A673 (cell line): Measurements from ENCODE around the gene MGMT. TPM values are rescaled to one million over a fixed set of nuclear protein-coding genes. Genes with fewer than 3 reads are reported as not detected.

Experiments used
- BruUV-seq: library from RNA; stranded (reverse); fragments of 400-500 nt; replicated peaks from 2 replicates; lab custom pipeline; 2021; lab: Mats Ljungman, UMichigan
- CTCF ChIA-PET: fragments of 300-600 bp; sonication (Branson Sonifier 250); formaldehyde crosslinking; loops from one replicate; lab custom pipeline; 2022; ENCODE audit warnings: antibody characterized with exemption; lab: Charles Lee
- POLR2A ChIA-PET: fragments of 300-600 bp; sonication (Branson Sonifier 250); formaldehyde crosslinking; loops from one replicate; lab custom pipeline; 2022; ENCODE audit warnings: antibody characterized with exemption; ENCODE audit not compliant: low non-redundant PET; lab: Charles Lee
- DNase-seq: peaks from one replicate; pipeline ENCODE4 v3.0.0-alpha.2; 2015; ENCODE audit warnings: low spot score
- H3K27ac ChIP-seq: fragments of 200-600 bp; sonication (generic); 2 replicates; pipeline ENCODE4 v1.5.1; 2016; ENCODE audit warnings: mixed run types, low read depth, mild to moderate bottlenecking, mixed read lengths, antibody characterized with exemption, low read length; ENCODE audit not compliant: poor library complexity, severe bottlenecking
- H3K27me3 ChIP-seq: fragments of 200-600 bp; sonication (generic); replicated peaks from 2 replicates; pipeline ENCODE4 v1.6.1; 2017; ENCODE audit warnings: mixed run types, low read depth, mild to moderate bottlenecking, mixed read lengths, antibody characterized with exemption, low read length; ENCODE audit not compliant: insufficient read depth, poor library complexity
- H3K36me3 ChIP-seq: fragments of 200-600 bp; sonication (generic); 2 replicates; pipeline ENCODE4 v1.6.1; 2016; ENCODE audit warnings: mixed run types, mild to moderate bottlenecking, mixed read lengths, antibody characterized with exemption, low read length; ENCODE audit not compliant: insufficient read depth, poor library complexity, severe bottlenecking
- H3K4me1 ChIP-seq: fragments of 200-600 bp; sonication (generic); 2 replicates; pipeline ENCODE4 v1.6.1; 2017; ENCODE audit warnings: mixed run types, mild to moderate bottlenecking, mixed read lengths, antibody characterized with exemption, low read length; ENCODE audit not compliant: insufficient read depth, poor library complexity, severe bottlenecking
- H3K4me3 ChIP-seq: fragments of 200-600 bp; sonication (generic); 2 replicates; pipeline ENCODE4 v1.5.1; 2016; ENCODE audit warnings: low read depth, mixed run types, mild to moderate bottlenecking, mixed read lengths, low read length; ENCODE audit not compliant: poor library complexity, severe bottlenecking
- H3K9me3 ChIP-seq: fragments of 200-600 bp; sonication (generic); 2 replicates; pipeline ENCODE4 v1.6.1; 2016; ENCODE audit warnings: mixed run types, low read depth, mild to moderate bottlenecking, mixed read lengths, antibody characterized with exemption, low read length; ENCODE audit not compliant: poor library complexity, severe bottlenecking
- EZH2 ChIP-seq: fragments of 200-600 bp; sonication (generic); IDR thresholded peaks from 2 replicates; pipeline ENCODE4 v1.6.1; 2017; ENCODE audit warnings: borderline replicate concordance, low read depth, mild to moderate bottlenecking, mixed read lengths, antibody characterized with exemption, low read length; ENCODE audit not compliant: poor library complexity, severe bottlenecking
- intact Hi-C: fragments of 100-400 bp; cut with micrococcal nuclease; formaldehyde crosslinking; loops from one replicate; pipeline ENCODE4 v1.10.0; 2022; ENCODE audit not compliant: unreplicated experiment
- total RNA-seq: library from RNA; stranded (reverse); gene quantifications from 2 replicates; pipeline ENCODE4 v1.2.3, GENCODE V29; 2021
- TF ChIP-seq, protein P1 (sequence below): fragments of 300-800, 200-600 bp; sonication (generic); conservative IDR thresholded peaks from 2 replicates; pipeline ENCODE4 v1.5.1; 2017; ENCODE audit warnings: low read depth, mild to moderate bottlenecking, antibody characterized with exemption, low read length, moderate library complexity, mixed read lengths

The MGMT gene
- total RNA-seq, 1 experiment from 2014 or later: 19.5 TPM

GRCh38 chr10:129627442-129627841 lies 160.4 kb downstream of the MGMT start:
- no TSS peak for BruUV-seq
- Histone ChIP-seq H3K27me3 (no peaks in the 10 kb centered on the region), H3K9me3 (no peaks in the 10 kb centered on the region), H3K36me3 (no peaks in the 10 kb centered on the region), H3K4me3 (no peak overlapping the region), H3K4me1 (peaks cover 21% of the 10 kb centered on the region), H3K27ac (no peak overlapping the region)
- ChIA-PET CTCF (no interaction called here), POLR2A (no interaction called here)
- DNase-seq: no peak
- TF ChIP-seq, protein P1, sequence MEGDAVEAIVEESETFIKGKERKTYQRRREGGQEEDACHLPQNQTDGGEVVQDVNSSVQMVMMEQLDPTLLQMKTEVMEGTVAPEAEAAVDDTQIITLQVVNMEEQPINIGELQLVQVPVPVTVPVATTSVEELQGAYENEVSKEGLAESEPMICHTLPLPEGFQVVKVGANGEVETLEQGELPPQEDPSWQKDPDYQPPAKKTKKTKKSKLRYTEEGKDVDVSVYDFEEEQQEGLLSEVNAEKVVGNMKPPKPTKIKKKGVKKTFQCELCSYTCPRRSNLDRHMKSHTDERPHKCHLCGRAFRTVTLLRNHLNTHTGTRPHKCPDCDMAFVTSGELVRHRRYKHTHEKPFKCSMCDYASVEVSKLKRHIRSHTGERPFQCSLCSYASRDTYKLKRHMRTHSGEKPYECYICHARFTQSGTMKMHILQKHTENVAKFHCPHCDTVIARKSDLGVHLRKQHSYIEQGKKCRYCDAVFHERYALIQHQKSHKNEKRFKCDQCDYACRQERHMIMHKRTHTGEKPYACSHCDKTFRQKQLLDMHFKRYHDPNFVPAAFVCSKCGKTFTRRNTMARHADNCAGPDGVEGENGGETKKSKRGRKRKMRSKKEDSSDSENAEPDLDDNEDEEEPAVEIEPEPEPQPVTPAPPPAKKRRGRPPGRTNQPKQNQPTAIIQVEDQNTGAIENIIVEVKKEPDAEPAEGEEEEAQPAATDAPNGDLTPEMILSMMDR: no peak
- TF ChIP-seq EZH2: no peak
- intact Hi-C loops: no loop called here

DNA sequence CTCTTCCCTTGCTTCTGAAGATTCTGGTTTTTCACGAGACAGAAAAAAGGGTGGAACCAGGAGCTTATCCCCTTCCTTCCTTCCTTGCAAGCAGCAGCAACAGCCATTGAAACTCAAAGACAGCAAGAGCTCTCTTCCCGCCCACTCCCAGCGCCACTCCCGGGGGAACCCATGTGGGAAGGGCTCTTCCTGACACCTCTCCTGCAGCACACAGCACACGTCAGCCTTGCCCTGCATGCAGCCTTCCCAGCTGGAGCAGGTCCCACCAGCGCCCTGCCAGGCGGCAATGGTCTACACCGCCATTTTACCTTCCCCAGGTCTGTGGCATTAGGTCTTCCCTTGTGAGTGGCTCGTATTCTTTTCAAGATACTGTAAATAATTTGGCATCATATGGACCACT lies 161.8 kb downstream of the MGMT start:
- Histone ChIP-seq H3K4me3 (no peak overlapping the region), H3K27me3 (no peaks in the 10 kb centered on the region), H3K9me3 (peaks cover under 1% of the 10 kb centered on the region), H3K27ac (no peak overlapping the region), H3K36me3 (no peaks in the 10 kb centered on the region), H3K4me1 (peaks cover 13% of the 10 kb centered on the region)
- ChIA-PET CTCF (no interaction called here), POLR2A (no interaction called here)
- TF ChIP-seq, protein P1: no peak
- no peak for TF ChIP-seq EZH2
- intact Hi-C loops: no loop called here
- DNase-seq: peak; percentile 36
- no TSS peak for BruUV-seq

DNA sequence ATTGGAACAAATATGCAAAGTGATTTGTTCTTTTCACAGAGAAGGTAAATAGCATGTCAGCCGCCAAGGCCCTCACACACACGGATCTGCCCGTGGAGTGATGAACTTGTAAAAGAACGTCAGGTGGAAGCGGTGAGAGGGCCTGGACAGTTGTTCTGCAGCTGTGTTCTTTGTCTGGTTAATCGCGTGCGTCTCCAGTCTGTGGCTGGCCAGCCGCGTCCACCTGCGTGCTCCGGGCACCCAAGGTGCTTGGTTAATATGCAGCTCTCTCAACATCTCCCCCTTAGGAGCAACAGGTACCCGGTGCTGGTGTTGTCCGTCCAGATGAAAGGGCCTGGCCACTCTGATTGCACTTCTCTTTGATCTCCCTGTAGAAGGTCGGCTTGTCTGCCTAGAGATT lies 162.9 kb downstream of the MGMT start:
- no peak overlapping the region for H3K4me3 ChIP-seq
- H3K27me3 ChIP-seq: no peaks in the 10 kb centered on the region
- TF ChIP-seq, protein P1: no peak
- no peak for TF ChIP-seq EZH2
- peaks cover 13% of the 10 kb centered on the region for H3K4me1 ChIP-seq
- ChIA-PET CTCF (no interaction called here), POLR2A (no interaction called here)
- BruUV-seq: no TSS peak
- no peak overlapping the region for H3K27ac ChIP-seq
- H3K36me3 ChIP-seq: no peaks in the 10 kb centered on the region
- DNase-seq: no peak
- intact Hi-C loops: no loop called here
- H3K9me3 ChIP-seq: peaks cover 11% of the 10 kb centered on the region
